Left cardiac atrium (tissue), 4 donors: ENCODE measurements around the gene ZDHHC13. TPM values are rescaled to one million over a fixed set of nuclear protein-coding genes. Genes with fewer than 3 reads are reported as not detected.
"Not testable (repeated sequence)": the region's sequence is repeated elsewhere in the genome, so short reads cannot be mapped to it uniquely, and the experiment has no call there.

Experiments used
- ATAC-seq, 2 donors: fragments of 200-7000 bp; cut with Tn5 transposase; one replicate each; pipeline ENCODE4 v1.9.1; 2020; ENCODE audit warnings: mild to moderate bottlenecking in 2 of 2, moderate library complexity in 2 of 2
- DNase-seq: peaks from one replicate; pipeline ENCODE4 v3.0.0-alpha.2; 2020
- intact Hi-C, 2 donors: fragments of 100-400 bp; cut with DNase I; formaldehyde crosslinking; loops; one replicate each; pipeline versions ENCODE4 v1.14.1 to v1.15.1; 2022 to 2023
- total RNA-seq, 2 donors: library from RNA; stranded (reverse); fragmentation: NEBNext Ultra II Directional; extraction: Animal tissue kit (Norgen Biotek cat#: 25700); gene quantifications; one replicate each; pipeline ENCODE4 v1.2.1, GENCODE V29; 2021
- donor health status: DM: no; HTN: yes; CAD: no.
- donor health status: DM: no; HTN: yes; CAD: no; lungs with severe emphysema.
- donor health status: DM: yes; HTN: yes; CAD: no.
- donor health status: Dilated cardiomyopathy.

The ZDHHC13 gene
- total RNA-seq, 2 donors from 2014 or later, result 12.0 to 16.5 TPM

DNA sequence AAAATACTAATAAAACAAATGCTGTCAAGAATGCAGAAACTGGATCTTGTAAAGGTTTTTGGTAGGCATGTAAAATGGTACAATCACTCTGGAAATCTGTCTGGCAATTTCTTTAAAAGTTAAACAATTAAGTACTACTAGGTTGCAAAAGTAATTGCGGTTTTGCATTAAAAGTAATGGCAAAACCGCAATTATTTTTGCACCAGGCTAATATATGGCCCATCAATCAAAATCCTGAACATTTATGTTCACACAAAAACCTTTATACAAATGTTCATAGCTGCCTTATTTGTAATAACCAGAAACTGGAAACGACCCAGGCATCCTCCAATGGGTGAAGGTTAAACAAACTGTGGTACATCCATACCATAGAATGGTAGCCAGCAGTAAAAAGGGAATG lies 24.6 kb upstream of the ZDHHC13 start:
- intact Hi-C loops, result no loop called here
- DNase-seq (no peak), ATAC-seq (no peak)

DNA sequence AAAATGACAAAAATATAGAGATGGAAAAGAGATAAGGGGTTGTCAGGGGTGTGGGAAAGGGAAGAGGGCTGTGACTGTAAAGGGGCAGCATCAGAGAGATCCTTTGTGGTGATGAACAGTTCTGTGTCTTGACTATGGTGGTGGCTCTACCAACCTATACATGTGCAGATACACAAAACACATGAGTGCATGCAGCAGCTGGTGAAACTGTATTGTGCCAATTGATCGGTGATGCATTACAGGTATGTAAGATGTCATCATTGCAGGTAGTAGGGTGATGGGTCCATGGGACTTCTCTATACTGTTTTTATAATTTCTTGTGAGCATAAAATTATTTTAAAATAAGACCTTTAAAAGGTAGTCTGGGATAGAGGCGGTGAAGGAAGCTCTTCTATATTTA lies 24.1 kb upstream of the ZDHHC13 start:
- intact Hi-C loops, result no loop called here
- ATAC-seq, result no peak
- no peak for DNase-seq

DNA sequence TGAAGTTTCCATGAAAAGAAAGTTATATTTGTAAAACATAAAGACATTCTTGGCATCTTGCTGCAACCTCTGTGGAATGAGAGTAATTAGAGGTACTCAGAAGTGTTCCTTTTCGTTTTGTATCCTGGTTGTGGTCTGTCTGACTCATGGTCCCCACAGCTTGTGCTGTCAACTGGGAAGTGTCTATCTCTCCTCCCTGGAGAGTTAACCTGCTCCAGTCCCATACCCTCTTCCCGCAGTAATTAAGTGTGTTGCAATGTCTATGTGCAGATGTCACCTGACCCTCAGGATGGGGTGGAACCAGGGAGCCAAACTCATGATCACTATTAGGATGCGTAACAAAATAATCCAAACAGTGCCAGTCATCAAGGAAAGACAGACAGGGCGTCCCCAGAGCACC lies 23.0 kb upstream of the ZDHHC13 start:
- ATAC-seq, result no peak
- intact Hi-C loops, result no loop called here
- no peak for DNase-seq

DNA sequence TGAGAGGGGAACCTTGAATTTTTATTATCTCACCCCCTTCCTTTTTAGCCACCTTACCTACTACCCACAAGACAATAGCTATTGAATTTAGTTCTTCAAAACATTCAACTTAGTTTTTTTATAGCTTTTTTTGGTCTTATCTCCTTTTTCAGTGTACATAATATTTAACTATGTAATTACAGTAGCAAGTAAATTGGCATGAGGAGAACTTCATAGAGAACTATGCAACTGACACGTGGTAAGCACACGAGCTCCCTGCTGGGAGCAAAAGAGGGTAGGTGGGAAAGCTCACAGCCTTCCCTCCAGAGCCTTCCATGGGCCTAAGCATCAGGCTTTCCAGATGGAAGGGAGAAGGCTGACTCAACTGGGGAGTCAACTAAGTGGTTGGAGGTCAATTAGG lies 22.1 kb upstream of the ZDHHC13 start:
- ATAC-seq (no peak), DNase-seq (no peak)
- intact Hi-C loops, result no loop called here

DNA sequence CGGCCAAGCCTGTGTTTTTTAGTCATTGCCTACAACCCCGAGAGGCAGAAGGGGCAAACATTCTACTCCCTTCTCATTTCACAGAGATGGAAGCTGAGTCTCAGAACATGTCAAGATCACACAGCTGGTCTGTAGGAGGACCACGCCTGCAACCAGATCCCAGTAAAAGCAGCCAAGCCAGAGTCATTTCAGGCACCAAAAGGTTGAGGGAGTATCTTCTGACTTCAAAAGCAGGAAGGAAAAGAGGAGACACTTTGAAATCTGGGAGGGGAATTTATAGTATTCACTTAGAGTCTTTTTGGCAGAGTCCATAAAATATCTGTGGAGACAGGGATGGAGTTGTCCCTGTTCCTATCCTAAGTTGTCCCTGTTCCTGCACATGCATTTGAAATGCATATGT lies 17.9 kb upstream of the ZDHHC13 start:
- intact Hi-C loops, result no loop called here
- DNase-seq (no peak), ATAC-seq (no peak)

DNA sequence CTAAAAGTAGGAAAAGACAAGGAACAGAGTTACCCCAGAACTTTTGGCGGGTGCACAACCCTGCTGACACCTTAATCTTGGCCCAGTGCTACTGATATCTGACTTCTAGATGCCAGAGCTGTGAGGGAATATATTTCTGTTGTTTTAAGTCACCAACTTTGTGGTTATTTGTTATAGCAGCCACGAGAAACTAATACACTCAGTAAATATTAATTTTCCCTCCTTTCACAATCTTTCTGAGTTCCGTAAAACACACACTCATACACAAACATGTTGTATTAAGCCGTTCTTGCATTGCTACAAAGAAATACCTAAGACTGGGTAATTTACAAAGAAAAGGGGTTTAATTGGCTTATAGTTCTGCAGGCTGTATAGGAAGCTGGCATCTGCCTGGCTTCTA lies 16.1 kb upstream of the ZDHHC13 start:
- intact Hi-C loops, result no loop called here
- ATAC-seq (no peak), DNase-seq (no peak)

DNA sequence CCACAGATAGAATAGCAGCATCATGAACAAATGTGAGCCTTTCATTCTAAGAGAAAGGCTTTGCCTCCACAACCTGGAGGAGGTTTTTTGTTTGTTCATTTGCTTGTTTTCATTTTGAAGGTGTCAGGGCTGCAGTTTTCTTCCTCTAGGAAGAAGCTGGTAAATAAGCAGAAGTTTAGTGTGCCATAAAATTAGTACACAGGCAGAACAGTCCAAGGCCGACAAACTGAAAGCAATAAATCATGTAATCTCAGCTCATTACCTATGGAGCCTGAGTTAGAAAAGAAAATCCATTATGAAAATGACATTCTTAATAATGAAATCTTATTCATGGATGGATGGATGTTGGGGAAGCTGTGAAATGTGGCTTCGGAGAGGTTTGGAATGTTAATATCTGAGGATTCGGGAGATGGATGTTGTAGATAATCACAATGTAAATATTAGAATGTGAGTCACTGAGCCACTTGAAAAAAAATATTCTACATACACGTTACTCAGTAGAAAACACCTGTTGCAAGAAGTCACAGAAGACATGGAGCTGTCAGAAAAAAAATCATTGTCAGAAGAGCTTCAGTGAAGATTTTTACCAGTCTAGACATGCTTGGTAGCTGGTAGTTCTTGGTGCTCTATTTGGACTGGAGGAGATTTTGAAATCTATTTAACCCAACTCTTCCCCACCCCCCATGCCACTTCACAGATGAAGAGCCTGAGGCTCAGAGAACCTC lies 15.0 kb upstream of the ZDHHC13 start:
- intact Hi-C loops, result no loop called here
- DNase-seq (no peak), ATAC-seq (no peak)

DNA sequence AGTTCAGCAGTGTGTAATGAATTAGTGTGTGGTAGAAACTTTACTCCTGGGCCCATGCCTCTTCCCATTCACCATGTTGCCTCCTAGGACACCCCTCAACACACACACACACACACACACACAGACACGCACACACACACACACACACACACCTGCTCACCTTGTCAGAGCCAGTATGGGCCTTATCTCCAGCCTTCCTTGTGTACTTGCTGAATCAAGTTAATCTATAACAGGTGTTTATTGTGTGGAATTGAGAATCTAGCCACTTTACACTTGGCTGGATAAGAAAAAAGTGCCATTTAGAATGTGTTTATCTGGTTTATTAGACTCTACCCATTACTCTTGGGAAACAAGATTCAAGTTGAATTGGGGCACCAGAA lies 14.5 kb upstream of the ZDHHC13 start:
- intact Hi-C loops, result no loop called here
- no peak for ATAC-seq

DNA sequence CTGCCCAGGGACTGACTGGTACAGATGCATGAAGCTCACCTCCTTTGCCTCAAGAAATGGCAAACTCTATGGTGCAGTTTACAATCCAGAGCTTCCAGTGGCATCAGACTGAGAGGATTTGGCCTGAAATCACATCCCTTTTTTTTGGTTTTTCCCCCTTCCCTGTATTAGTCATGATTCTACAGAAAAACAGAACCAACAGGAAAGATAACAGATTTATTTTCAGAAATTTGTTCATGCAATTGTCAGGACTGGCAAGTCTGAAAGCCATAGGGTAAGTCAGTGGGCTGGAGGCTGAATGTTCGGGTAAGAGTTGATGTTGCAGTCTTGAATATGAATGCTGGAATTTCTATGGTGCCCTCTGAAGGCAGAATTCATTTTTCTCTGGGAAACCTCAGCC lies 12.0 kb upstream of the ZDHHC13 start:
- ATAC-seq, result no peak
- intact Hi-C loops, result no loop called here
- DNase-seq, result no peak

More for the DNA sequence above, 14.5 kb upstream of the ZDHHC13 start:
- no peak for DNase-seq

DNA sequence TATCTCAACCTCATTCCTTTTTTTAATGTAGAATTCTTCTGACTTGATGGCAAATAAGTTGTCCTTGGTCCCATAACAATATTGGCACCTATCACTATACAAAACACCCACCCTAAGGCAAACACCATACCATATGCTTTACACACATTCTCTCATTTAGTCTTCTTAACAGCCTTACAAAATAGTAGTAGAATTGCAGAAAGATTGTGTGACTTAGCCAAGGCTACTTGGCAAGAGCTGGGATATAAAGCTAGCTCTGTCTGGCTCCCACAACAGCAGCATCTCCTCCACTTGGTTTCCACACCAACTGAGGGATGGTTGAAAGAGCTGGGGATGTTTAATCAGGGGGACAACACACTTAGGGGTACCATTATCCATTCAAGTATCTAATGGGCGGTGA lies 9.8 kb upstream of the ZDHHC13 start:
- ATAC-seq (no peak), DNase-seq (no peak)
- intact Hi-C loops, result no loop called here

DNA sequence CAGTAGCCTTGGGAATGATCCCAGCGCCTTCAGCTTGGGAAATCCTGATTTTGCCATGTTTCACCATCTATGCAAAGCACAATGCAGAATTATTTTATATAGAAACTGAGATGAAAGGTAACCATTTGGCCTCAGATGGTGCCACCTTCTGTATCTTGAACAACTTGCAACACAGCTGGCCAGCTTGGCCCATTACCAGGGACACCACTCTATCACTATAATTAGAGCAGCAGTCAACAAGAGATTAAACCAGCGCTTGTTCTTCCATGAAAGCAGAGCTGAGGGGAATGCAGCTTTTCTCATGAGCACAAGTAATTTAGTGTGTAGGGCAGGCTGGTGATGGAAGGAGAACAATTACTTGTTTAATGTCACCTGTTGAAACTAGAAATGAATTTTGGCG lies 6.7 kb upstream of the ZDHHC13 start:
- intact Hi-C loops, result loop anchor here in 1 of 2 donors (5.0 kb wide), 1 partner anchor 33 kb away; no protein-coding TSS in a partner anchor
- ATAC-seq, result peak; percentile 79 to 91
- DNase-seq, result peak; percentile 56

DNA sequence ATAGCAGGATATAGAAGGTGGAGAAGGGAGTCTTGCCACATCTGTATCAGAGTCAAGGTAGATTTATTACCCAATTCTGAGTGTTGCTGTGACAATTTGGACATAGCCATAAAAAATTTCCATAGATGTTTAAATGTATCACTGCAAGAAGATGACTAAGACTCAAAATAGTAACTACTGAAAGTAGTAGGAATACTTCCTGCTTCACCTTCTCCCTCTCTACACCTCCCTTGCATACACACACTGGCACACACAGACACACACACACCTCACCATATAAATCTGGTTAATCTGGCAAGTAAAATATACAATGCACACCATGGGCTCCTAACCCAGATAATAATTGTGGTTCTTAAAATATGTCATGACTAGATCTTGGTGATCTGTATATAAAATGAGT lies 5.2 kb upstream of the ZDHHC13 start:
- no peak for DNase-seq
- intact Hi-C loops, result loop anchor here in 1 of 2 donors (5.0 kb wide), 1 partner anchor 35 kb away; no protein-coding TSS in a partner anchor
- ATAC-seq, result no peak

DNA sequence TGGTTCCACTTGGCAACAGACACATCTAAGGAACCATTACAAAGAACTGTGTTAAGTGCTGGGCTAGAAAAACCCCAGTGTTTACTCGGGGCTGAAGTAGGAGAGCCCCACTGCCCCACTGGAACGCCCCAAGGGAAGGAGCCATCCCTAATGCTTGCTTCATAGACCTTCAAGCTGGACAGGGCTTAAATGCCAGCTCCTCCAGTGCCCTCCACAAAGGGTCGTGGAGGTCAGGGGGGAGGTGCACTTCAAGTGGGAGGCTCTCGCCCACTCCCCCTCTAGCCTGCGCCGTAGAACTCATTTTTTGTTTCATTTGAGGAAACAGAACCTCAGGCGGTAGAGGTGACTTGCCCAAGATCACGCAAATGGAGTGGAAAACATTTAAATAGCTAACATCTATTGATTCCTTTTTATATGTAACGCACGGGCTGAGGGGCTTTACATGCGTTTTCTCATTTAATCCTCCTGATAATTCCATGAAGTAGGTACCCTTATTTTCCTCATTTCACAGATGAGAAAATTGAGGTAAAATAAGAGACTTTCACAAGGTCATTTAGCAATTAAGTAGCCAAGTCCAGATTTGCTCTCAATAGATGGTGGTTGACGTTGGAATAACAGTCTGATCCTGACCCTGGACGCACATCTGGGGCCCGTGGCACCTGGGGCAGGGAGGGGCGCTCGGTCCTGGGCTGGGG lies 545 bp upstream of the ZDHHC13 start:
- intact Hi-C loops, result no loop called here
- DNase-seq, result no peak
- no peak for ATAC-seq

DNA sequence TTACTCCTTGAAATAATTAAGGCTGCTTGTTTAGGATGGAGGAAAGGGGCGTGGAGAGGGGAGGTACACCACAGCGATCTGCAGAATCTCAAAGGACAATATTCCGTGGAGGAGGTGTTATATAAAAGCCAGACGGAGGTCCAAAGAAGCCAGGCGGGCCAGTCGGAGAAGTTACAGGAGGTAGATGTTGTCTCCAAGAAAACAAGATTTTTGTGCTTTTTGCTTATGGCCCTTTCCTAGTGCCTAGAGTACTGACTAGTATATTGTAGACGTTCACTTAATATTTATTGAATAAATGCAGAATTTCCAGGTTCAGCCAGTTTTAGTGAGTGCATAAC lies 761 bp downstream of the ZDHHC13 start:
- intact Hi-C loops, result no loop called here
- DNase-seq (no peak), ATAC-seq (no peak)

DNA sequence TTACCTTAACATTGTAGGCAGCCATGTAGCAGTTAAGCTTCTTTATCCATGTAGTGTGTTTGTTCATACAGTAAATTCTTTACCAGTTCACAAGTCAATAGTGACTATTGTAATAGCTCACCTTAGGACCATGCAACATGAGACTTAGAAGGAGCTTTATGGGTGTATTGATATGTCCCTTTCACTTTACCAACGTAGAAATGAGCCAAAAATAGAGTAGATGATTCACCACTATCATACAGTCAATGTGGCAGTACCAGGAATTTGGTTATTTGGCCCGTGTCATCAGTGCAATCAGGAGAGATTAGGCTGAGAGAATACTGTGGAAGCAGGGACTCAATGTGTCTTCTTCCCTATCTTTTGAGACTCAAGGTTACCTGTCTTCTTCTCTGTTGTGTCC lies 4.7 kb downstream of the ZDHHC13 start:
- DNase-seq (no peak), ATAC-seq (no peak)
- intact Hi-C loops, result loop anchor here in 1 of 2 donors (5.0 kb wide), 1 partner anchor 51 kb away; no protein-coding TSS in a partner anchor

DNA sequence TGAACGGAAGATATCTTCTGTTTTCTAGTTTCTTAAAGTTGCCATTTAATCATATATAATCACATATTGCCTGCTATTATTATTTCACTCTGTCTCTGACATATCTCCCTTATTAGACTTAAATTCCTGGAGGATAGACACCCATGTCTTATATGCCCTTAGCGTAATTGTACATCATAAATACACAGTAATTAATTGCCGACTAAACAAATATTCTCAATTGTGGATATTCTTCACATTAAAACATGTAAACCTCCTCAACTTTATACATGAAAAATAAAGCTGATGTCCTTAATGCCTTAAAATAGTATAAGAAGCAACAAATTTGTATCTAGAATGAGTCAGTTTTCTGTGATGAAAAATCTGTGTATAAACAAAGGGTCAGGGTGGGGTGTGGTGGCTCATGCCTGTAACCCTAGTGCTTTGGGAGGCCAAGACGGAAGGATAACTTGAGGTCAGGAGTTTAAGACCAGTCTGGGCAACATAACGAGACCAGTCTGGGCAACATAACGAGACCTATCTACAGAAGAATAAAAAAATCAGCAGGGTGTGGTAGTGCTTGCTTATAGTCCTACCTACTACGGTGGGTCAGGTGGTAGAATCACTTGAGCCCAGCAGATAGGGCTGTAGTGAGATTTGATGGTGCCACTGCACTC lies 6.1 kb downstream of the ZDHHC13 start:
- ATAC-seq, result no peak
- intact Hi-C loops, result loop anchor here in 1 of 2 donors (5.0 kb wide), 1 partner anchor 49 kb away; no protein-coding TSS in a partner anchor
- DNase-seq, result no peak

DNA sequence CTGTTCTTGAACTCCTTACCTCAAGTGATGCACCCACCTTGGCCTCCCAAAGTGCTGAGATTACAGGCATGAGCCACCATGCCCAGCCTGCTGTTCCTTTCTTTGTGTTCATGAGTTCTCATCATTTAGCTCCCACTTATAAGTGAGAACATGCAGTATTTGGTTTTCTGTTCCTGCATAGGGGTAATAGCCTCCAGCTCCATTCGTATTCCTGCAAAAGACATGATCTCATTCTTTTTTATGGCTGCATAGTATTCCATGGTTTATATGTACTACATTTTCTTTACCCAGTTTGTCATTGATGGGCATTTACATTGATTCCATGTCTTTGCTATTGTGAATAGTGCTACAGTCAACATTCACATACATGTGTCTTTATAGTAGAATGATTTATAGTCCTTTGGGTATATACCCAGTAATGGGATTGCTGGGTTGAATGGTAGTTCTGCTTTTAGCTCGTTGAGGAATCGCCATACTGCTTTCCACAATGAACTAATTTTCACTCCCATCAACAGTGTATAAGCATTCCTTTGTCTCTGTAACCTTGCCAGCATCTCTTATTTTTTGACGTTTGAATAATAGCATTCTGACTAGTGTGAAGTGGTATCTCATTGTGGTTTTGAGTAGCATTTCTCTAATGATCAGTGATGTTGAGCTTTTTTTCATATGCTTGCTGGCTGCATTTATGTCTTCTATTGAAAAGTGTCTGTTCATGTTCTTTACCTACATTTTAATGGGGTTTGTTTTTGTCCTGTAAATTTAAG lies 9.8 kb downstream of the ZDHHC13 start:
- intact Hi-C loops, ATAC-seq, DNase-seq: not testable (repeated sequence)

DNA sequence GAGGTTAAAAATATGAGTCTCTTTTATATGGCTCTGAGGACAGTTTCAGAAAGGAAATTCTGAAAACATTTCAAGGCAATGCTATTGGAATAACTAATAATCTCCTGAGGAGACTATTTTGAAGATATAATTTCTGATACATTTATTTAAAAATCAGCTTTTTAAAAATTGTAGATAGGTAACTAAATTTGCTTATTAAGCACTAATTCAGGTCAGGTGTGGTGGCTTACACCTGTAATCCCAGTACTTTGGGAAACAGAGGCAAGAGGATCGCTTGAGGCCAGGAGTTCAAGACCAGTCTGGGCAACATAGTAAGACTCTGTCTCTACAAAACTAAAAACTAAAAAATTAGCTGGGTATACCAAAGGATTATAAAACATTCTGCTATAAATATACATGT lies 17.0 kb downstream of the ZDHHC13 start:
- intact Hi-C loops, result no loop called here
- DNase-seq (no peak), ATAC-seq (no peak)

DNA sequence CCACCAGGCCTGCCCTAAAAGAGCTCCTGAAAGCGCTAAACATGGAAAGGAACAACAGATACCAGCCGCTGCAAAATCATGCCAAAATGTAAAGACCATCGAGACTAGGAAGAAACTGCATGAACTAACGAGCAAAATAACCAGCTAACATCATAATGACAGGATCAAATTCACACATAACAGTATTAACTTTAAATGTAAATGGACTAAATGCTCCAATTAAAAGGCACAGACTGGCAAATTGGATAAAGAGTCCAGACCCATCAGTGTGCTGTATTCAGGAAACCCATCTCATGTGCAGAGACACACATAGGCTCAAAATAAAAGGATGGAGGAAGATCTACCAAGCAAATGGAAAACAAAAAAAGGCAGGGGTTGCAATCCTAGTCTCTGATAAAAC lies 19.9 kb downstream of the ZDHHC13 start:
- ATAC-seq, intact Hi-C loops, DNase-seq: not testable (repeated sequence)

DNA sequence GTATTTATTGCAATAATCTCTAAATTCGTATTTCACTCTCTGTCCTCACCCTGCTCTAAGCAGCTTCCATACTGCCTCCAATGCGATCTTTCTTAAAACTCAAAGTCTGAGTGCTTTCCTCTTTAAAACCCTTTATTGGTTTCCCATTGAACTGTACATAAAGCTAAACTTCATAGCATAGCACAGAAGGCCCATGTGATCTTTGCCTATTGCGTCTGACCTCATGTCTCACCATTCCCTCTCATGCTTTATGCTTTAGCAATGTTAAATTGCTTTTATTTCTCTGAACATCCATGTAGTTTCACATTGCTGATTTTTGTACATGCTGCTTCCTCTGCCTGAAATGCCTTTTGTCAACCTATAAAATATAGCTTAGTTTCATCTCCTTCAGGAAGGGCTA lies 28.4 kb downstream of the ZDHHC13 start:
- ATAC-seq (no peak), DNase-seq (no peak)
- intact Hi-C loops, result no loop called here
